ENCODE results near the gene IL1F10. TPM values are rescaled to one million over a fixed set of nuclear protein-coding genes. Genes with fewer than 3 reads are reported as not detected.
"Not testable (repeated sequence)": the region's sequence is repeated elsewhere in the genome, so short reads cannot be mapped to it uniquely, and the experiment has no call there.

IL1F10 gene
- total and polyA plus RNA-seq, 9 donors = not detected

GRCh38 chr2:113091231-113091896, 23.6 kb downstream of the IL1F10 start:
- Histone ChIP-seq H3K27ac (ENCODE audit: low read length) (no peak overlapping the region), H3K27me3 (ENCODE audit: control insufficient read depth, insufficient read depth, low read length) (no peaks in the 10 kb centered on the region), H3K4me1 (ENCODE audit: control insufficient read depth, insufficient read depth, low read length) (peaks cover 9% of the 10 kb centered on the region), H3K9me3 (replicated peaks; ENCODE audit: control insufficient read depth, low read depth, low read length) (peaks cover 2% of the 10 kb centered on the region), H3K4me3 (ENCODE audit: low read length) (no peak overlapping the region), H3K36me3 (ENCODE audit: control insufficient read depth, insufficient read depth, low read length) (no peaks in the 10 kb centered on the region)
- no peak for DNase-seq
- 73% methylated on average over 3 of the region's 4 CpGs for WGBS (ENCODE audit: insufficient coverage)

DNA sequence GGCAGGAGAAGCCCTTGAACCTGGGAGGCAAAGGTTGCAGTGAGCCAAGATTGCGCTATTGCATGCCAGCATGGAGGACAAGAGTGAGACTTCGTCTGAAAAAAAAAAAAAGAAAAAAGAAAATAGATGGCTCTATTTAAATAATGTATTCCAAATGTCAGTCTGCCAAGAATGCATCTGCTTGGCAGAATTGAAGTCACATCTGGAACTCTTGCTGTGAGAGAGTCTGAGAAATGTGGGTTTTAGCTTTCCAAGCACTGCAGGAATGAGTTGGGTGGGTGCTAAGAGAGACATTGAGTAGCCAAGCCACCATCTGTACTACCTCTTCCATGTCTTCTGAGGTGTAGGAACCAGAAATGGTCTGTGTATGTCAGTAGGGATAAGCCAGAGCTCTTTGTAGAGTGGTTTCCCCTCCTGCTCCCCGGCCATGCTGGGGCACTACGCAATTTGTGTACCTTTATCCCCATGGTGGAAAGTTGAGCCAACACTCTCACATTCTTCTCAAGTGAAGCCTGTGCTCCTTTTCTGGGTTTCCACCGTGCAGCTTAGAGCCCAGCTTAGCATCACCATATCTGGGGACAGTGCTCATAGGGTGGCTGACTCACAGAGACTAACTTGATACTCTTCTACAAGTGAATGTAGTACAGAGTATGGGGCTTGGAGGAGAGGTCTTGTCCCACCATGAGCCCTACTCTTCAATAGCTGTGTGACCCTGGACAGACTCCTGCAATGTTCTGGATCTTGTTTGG, 25.3 kb downstream of the IL1F10 start:
- H3K4me1 ChIP-seq (ENCODE audit: control insufficient read depth, insufficient read depth, low read length) = peaks cover 9% of the 10 kb centered on the region
- H3K9me3 ChIP-seq (replicated peaks; ENCODE audit: control insufficient read depth, low read depth, low read length) = no peaks in the 10 kb centered on the region
- WGBS (ENCODE audit: insufficient coverage) = 77% methylated on average over 3 of the region's 5 CpGs
- no peak overlapping the region for H3K4me3 ChIP-seq (ENCODE audit: low read length)
- no peak overlapping the region for H3K27ac ChIP-seq (ENCODE audit: low read length)
- H3K27me3 ChIP-seq (ENCODE audit: control insufficient read depth, insufficient read depth, low read length) = no peaks in the 10 kb centered on the region
- peak; percentile 58 for DNase-seq
- no peaks in the 10 kb centered on the region for H3K36me3 ChIP-seq (ENCODE audit: control insufficient read depth, insufficient read depth, low read length)

- Histone ChIP-seq H3K9me3 (replicated peaks; ENCODE audit: control insufficient read depth, low read depth, low read length) (peaks cover 2% of the 10 kb centered on the region), H3K36me3 (ENCODE audit: control insufficient read depth, insufficient read depth, low read length) (no peaks in the 10 kb centered on the region), H3K4me3 (ENCODE audit: low read length) (no peak overlapping the region), H3K4me1 (ENCODE audit: control insufficient read depth, insufficient read depth, low read length) (peaks cover 9% of the 10 kb centered on the region), H3K27ac (ENCODE audit: low read length) (no peak overlapping the region), H3K27me3 (ENCODE audit: control insufficient read depth, insufficient read depth, low read length) (no peaks in the 10 kb centered on the region)
- no peak for DNase-seq
- no CpG with 5 or more reads among the region's 2 CpGs for WGBS (ENCODE audit: insufficient coverage)
These were observed 25.8 kb downstream of the IL1F10 start for GRCh38 chr2:113093613-113093977.

GRCh38 chr2:113096306-113096705, 28.5 kb downstream of the IL1F10 start:
- H3K9me3 ChIP-seq (replicated peaks; ENCODE audit: control insufficient read depth, low read depth, low read length); H3K4me1 ChIP-seq (ENCODE audit: control insufficient read depth, insufficient read depth, low read length); H3K27ac ChIP-seq (ENCODE audit: low read length); DNase-seq; H3K4me3 ChIP-seq (ENCODE audit: low read length); H3K27me3 ChIP-seq (ENCODE audit: control insufficient read depth, insufficient read depth, low read length); H3K36me3 ChIP-seq (ENCODE audit: control insufficient read depth, insufficient read depth, low read length): not testable (repeated sequence)
- 60% methylated on average over 1 of the region's 14 CpGs for WGBS (ENCODE audit: insufficient coverage)

- not testable (repeated sequence) for H3K27me3 ChIP-seq (ENCODE audit: control insufficient read depth, insufficient read depth, low read length); H3K9me3 ChIP-seq (replicated peaks; ENCODE audit: control insufficient read depth, low read depth, low read length); DNase-seq; H3K4me3 ChIP-seq (ENCODE audit: low read length); H3K36me3 ChIP-seq (ENCODE audit: control insufficient read depth, insufficient read depth, low read length); H3K4me1 ChIP-seq (ENCODE audit: control insufficient read depth, insufficient read depth, low read length); H3K27ac ChIP-seq (ENCODE audit: low read length)
- WGBS (ENCODE audit: insufficient coverage) = no CpG with 5 or more reads among the region's 2 CpGs
These were observed 29.3 kb downstream of the IL1F10 start for GRCh38 chr2:113096842-113097618.

DNA sequence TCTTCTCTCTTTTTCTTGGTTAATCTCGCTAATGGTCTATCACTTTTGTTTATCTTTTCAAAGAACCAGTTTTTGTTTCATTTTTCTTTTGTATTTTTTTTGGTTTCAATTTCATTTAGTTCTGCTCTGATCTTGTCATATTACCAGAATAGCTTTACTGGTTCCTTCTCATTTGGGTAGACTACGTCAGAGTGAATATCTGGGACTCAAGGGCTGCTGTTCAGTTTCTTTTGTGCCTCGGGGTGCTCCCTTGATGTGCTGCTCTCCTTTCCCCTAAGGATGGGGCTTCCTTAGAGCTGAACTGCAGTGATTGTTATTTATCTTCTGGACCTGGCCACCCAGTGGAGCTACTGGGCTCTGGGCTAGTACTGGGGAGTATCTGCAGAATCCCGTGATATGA, 30.3 kb downstream of the IL1F10 start:
- Histone ChIP-seq H3K27me3 (ENCODE audit: control insufficient read depth, insufficient read depth, low read length) (no peaks in the 10 kb centered on the region), H3K4me1 (ENCODE audit: control insufficient read depth, insufficient read depth, low read length) (peaks cover 5% of the 10 kb centered on the region), H3K27ac (ENCODE audit: low read length) (no peak overlapping the region), H3K4me3 (ENCODE audit: low read length) (no peak overlapping the region), H3K9me3 (replicated peaks; ENCODE audit: control insufficient read depth, low read depth, low read length) (peaks cover 2% of the 10 kb centered on the region), H3K36me3 (ENCODE audit: control insufficient read depth, insufficient read depth, low read length) (no peaks in the 10 kb centered on the region)
- no peak for DNase-seq
- WGBS (ENCODE audit: insufficient coverage) = 96% methylated on average over 3 of the region's 4 CpGs

GRCh38 chr2:113098532-113098931, 30.8 kb downstream of the IL1F10 start:
- Histone ChIP-seq H3K36me3 (ENCODE audit: control insufficient read depth, insufficient read depth, low read length) (no peaks in the 10 kb centered on the region), H3K27ac (ENCODE audit: low read length) (no peak overlapping the region), H3K27me3 (ENCODE audit: control insufficient read depth, insufficient read depth, low read length) (no peaks in the 10 kb centered on the region), H3K4me1 (ENCODE audit: control insufficient read depth, insufficient read depth, low read length) (no peaks in the 10 kb centered on the region), H3K9me3 (replicated peaks; ENCODE audit: control insufficient read depth, low read depth, low read length) (peaks cover 2% of the 10 kb centered on the region), H3K4me3 (ENCODE audit: low read length) (no peak overlapping the region)
- 92% methylated on average over 6 of the region's 6 CpGs for WGBS (ENCODE audit: insufficient coverage)
- no peak for DNase-seq

DNA sequence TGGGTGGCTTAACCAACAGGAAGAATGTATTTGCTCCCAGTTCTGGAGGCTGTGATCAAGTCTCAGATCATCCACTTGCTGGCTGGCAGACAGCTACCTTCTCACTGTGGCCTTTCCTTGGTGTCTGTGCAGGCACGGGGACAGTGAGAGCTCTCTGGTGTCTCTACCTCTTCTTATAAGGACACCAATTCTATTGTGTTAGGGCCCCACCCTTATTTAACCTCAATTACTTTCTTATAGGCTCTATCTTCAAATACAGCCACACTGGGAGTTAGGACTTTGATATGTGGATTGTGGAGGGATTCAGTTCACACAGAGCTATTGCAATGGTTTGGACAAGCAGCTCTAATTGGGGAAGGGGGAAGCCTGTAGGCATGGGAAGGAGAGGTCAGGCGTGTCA, 34.4 kb downstream of the IL1F10 start:
- Histone ChIP-seq H3K4me3 (ENCODE audit: low read length) (no peak overlapping the region), H3K36me3 (ENCODE audit: control insufficient read depth, insufficient read depth, low read length) (no peaks in the 10 kb centered on the region), H3K9me3 (replicated peaks; ENCODE audit: control insufficient read depth, low read depth, low read length) (peaks cover 2% of the 10 kb centered on the region), H3K4me1 (ENCODE audit: control insufficient read depth, insufficient read depth, low read length) (no peaks in the 10 kb centered on the region), H3K27ac (ENCODE audit: low read length) (no peak overlapping the region), H3K27me3 (ENCODE audit: control insufficient read depth, insufficient read depth, low read length) (no peaks in the 10 kb centered on the region)
- 75% methylated on average over 1 of the region's 2 CpGs for WGBS (ENCODE audit: insufficient coverage)
- no peak for DNase-seq

DNA sequence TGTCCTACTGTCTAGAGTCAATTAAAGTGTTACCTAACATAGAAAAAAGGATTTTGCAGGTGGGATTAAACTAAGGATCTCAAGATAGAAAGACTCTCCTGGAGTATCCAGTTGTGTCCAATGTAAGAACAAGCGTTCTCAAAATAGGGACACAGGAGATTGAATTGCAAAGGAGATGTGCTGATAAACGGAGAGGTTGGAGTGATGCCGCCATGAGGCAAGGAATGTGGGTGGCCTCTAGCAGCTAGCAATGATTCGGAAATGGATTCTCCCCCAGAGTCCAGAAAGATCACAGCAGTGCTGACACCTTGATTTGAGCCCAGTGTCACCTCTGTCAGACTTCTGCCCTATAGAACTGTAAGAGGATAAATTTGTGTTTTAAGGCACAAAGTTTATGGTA, 35.5 kb downstream of the IL1F10 start:
- no peaks in the 10 kb centered on the region for H3K27me3 ChIP-seq (ENCODE audit: control insufficient read depth, insufficient read depth, low read length)
- H3K9me3 ChIP-seq (replicated peaks; ENCODE audit: control insufficient read depth, low read depth, low read length) = no peaks in the 10 kb centered on the region
- no peak for DNase-seq
- no peak overlapping the region for H3K27ac ChIP-seq (ENCODE audit: low read length)
- 90% methylated on average over 4 of the region's 4 CpGs for WGBS (ENCODE audit: insufficient coverage)
- no peaks in the 10 kb centered on the region for H3K36me3 ChIP-seq (ENCODE audit: control insufficient read depth, insufficient read depth, low read length)
- H3K4me3 ChIP-seq (ENCODE audit: low read length) = no peak overlapping the region
- H3K4me1 ChIP-seq (ENCODE audit: control insufficient read depth, insufficient read depth, low read length) = no peaks in the 10 kb centered on the region

- 86% methylated on average over 2 of the region's 3 CpGs for WGBS (ENCODE audit: insufficient coverage)
These were observed 36.4 kb downstream of the IL1F10 start for GRCh38 chr2:113104054-113104611.

More at GRCh38 chr2:113104054-113104611, 36.4 kb downstream of the IL1F10 start:
- Histone ChIP-seq H3K36me3 (ENCODE audit: control insufficient read depth, insufficient read depth, low read length) (no peaks in the 10 kb centered on the region), H3K4me1 (ENCODE audit: control insufficient read depth, insufficient read depth, low read length) (no peaks in the 10 kb centered on the region), H3K4me3 (ENCODE audit: low read length) (no peak overlapping the region), H3K9me3 (replicated peaks; ENCODE audit: control insufficient read depth, low read depth, low read length) (no peaks in the 10 kb centered on the region), H3K27me3 (ENCODE audit: control insufficient read depth, insufficient read depth, low read length) (no peaks in the 10 kb centered on the region), H3K27ac (ENCODE audit: low read length) (no peak overlapping the region)
- DNase-seq = no peak

All from muscle of leg (tissue), 11 donors.